Stomach (tissue), 9 donors: Measurements from ENCODE around the gene GPR34. TPM values are rescaled to one million over a fixed set of nuclear protein-coding genes. Genes with fewer than 3 reads are reported as not detected.
A peak's percentile ranks its signal among the peaks of the same experiment; 100 is the strongest.

Source experiments
- DNase-seq, 2 donors: peaks; one replicate each; pipeline versions ENCODE4 v3.0.0 to v3.0.0-alpha.2; 2013 to 2019
- H3K27ac ChIP-seq, 5 donors: fragments of 200-600 bp in 4 of 5; sonication (generic) in 4 of 5; one replicate each; pipeline ENCODE4 v1.5.1; 2013 to 2019; ENCODE audit warnings: mild to moderate bottlenecking in 1 of 5, moderate library complexity in 1 of 5
- H3K27me3 ChIP-seq, 3 donors: fragments of 200-600 bp; sonication (generic); one replicate each; pipeline ENCODE4 v1.5.1; 2017 to 2019; ENCODE audit warnings: mixed run types in 1 of 3
- H3K36me3 ChIP-seq, 4 donors: fragments of 200-600 bp; sonication (generic); 1 replicate in 3 of 4; 2 replicates in 1 of 4; pipeline ENCODE4 v1.5.1; 2016 to 2019
- H3K4me1 ChIP-seq, 4 donors: fragments of 200-600 bp; sonication (generic); one replicate each; pipeline ENCODE4 v1.5.1; 2016 to 2019
- H3K4me3 ChIP-seq, 4 donors: fragments of 200-600 bp; sonication (generic) in 3 of 4; one replicate each; pipeline ENCODE4 v1.5.1; 2016 to 2019; ENCODE audit warnings: mild to moderate bottlenecking in 1 of 4
- H3K9me3 ChIP-seq, 4 donors: fragments of 200-600 bp; sonication (generic); one replicate each; pipeline ENCODE4 v1.5.1; 2016 to 2019
- EP300 ChIP-seq: sonication (generic); formaldehyde crosslinking; IDR thresholded peaks from one replicate; pipeline ENCODE4 v1.6.1; 2017; ENCODE audit warnings: antibody characterized with exemption
- POLR2A ChIP-seq, 4 donors: fragments of 450-650 bp; IDR thresholded peaks; one replicate each; pipeline ENCODE4 v1.6.1; 2016; ENCODE audit warnings: antibody characterized with exemption in 4 of 4, control low read depth in 2 of 4, mild to moderate bottlenecking in 1 of 4, moderate library complexity in 1 of 4
- POLR2AphosphoS5 ChIP-seq, 3 donors: sonication (generic); formaldehyde crosslinking; IDR thresholded peaks; one replicate each; pipeline ENCODE4 v1.6.1; 2016; ENCODE audit warnings: antibody characterized with exemption in 3 of 3
- WGBS, 5 donors: extraction: QIAGEN DNeasy Blood & Tissue Kit in 3 of 5; methylation state at CpG; one replicate each; pipeline versions ENCODE4 v1.1.5 to v1.1.7; 2013 to 2018; 5-methylcytosine and 5-hydroxymethylcytosine counted together
- intact Hi-C: fragments of 100-400 bp; cut with DNase I; formaldehyde crosslinking; loops from one replicate; pipeline ENCODE4 v1.15.1; 2023; ENCODE audit warnings: low total_unique reads
- polyA plus RNA-seq, 3 donors: library from polyadenylated mRNA; stranded (reverse); fragments of 200-250 nt; gene quantifications; one replicate each; pipeline ENCODE4 v1.2.3, GENCODE V29; 2013
- total RNA-seq, 5 donors: library from RNA; depleted of rRNA; stranded (reverse); fragments of >200 nt; gene quantifications; one replicate each; pipeline versions ENCODE4 v1.1.0 to v1.2.3, GENCODE V29; 2014 to 2016
- TF ChIP-seq, protein P1 (sequence below), 7 experiments: fragments of 450-650 bp in 4 of 7; fragments of 200-600 bp in 3 of 7; sonication (generic) in 3 of 7; IDR thresholded peaks; one replicate each; pipeline ENCODE4 v1.5.1; 2016 to 2019; ENCODE audit warnings: antibody characterized with exemption in 7 of 7, control low read depth in 2 of 7, mild to moderate bottlenecking in 1 of 7
- donor health status: healthy with polysubstance abuse.
- donor health status: Bipolar disorder and iron deficiency.
- donor health status: healthy.

The GPR34 gene
- total and polyA plus RNA-seq, 8 donors = 0.45 to 10.1 (median 6.2) TPM; not detected in 1

DNA sequence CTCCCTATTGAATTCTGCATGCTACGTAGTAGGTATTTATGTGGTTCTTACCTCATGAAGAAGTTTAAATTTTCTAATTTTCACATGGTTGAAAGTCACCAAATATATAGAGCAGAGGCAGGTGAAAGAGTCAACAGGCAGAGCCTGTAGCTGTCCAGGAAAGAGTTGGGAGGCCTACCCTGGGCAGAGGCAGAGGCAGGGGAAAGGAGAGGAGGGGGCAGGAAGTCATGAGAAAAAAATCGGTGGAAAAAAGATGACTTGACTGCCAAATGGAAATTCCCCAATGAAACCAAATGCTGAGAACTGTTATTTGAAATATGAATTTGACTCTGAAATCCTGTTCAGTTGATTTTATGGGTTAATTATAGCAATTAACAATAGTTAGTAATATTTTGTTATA, 23.1 kb upstream of the GPR34 start:
- intact Hi-C loops = no loop called here
- peak in 1 of 2 donors; percentile 15 for DNase-seq
- H3K27ac ChIP-seq = no peak overlapping the region
- H3K27me3 ChIP-seq = peaks cover 0 to 5% (median 0%) of the 10 kb centered on the region in 3 donors
- peaks cover 0 to 7% (median 0%) of the 10 kb centered on the region in 4 donors for H3K4me1 ChIP-seq
- 50 to 83% (median 71%) methylated on average over 2 of the region's 2 CpGs for WGBS, 5 donors
- no peaks in the 10 kb centered on the region for H3K9me3 ChIP-seq
- TF ChIP-seq EP300 (no peak), POLR2A (IDR thresholded peaks at IDR 0.05) (no peak), POLR2AphosphoS5 (IDR thresholded peaks at IDR 0.05) (no peak)
- TF ChIP-seq, protein P1, sequence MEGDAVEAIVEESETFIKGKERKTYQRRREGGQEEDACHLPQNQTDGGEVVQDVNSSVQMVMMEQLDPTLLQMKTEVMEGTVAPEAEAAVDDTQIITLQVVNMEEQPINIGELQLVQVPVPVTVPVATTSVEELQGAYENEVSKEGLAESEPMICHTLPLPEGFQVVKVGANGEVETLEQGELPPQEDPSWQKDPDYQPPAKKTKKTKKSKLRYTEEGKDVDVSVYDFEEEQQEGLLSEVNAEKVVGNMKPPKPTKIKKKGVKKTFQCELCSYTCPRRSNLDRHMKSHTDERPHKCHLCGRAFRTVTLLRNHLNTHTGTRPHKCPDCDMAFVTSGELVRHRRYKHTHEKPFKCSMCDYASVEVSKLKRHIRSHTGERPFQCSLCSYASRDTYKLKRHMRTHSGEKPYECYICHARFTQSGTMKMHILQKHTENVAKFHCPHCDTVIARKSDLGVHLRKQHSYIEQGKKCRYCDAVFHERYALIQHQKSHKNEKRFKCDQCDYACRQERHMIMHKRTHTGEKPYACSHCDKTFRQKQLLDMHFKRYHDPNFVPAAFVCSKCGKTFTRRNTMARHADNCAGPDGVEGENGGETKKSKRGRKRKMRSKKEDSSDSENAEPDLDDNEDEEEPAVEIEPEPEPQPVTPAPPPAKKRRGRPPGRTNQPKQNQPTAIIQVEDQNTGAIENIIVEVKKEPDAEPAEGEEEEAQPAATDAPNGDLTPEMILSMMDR (IDR thresholded peaks at IDR 0.05) = no peak
- H3K36me3 ChIP-seq = peaks cover 0 to 5% (median 2%) of the 10 kb centered on the region in 4 donors
- no peak overlapping the region for H3K4me3 ChIP-seq

DNA sequence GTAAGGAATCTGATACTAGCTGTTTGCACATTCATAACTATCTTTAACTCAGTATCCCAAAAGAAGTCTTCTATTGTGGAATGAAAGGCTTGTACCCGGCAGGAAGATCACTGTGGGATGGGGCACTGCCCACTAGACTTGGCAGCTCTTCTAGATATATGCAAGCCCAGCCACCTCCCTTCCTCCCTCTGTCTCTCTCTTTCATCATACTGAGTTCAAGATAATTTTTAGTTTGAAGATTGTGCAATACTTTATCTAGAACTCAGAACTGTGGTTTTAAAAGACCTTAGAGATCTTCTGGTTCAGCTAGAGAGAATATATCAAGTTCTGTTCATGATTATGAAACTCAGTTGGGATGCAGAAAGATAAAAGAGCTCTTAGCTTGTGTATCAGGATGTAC, 22.5 kb upstream of the GPR34 start:
- TF ChIP-seq EP300 (no peak), POLR2AphosphoS5 (IDR thresholded peaks at IDR 0.05) (no peak), POLR2A (IDR thresholded peaks at IDR 0.05) (no peak)
- TF ChIP-seq, protein P1 (IDR thresholded peaks at IDR 0.05) = no peak
- 27 to 50% (median 44%) methylated on average over 1 of the region's 1 CpG for WGBS, 5 donors
- Histone ChIP-seq H3K27me3 (peaks cover 0 to 5% (median 0%) of the 10 kb centered on the region in 3 donors), H3K4me1 (peaks cover 0 to 7% (median 0%) of the 10 kb centered on the region in 4 donors), H3K9me3 (no peaks in the 10 kb centered on the region), H3K36me3 (peaks cover 0 to 5% (median 2%) of the 10 kb centered on the region in 4 donors), H3K4me3 (no peak overlapping the region), H3K27ac (no peak overlapping the region)
- intact Hi-C loops = no loop called here
- DNase-seq = no peak

- Histone ChIP-seq H3K4me3 (no peak overlapping the region), H3K4me1 (peaks cover 0 to 7% (median 0%) of the 10 kb centered on the region in 4 donors), H3K27ac (no peak overlapping the region), H3K9me3 (no peaks in the 10 kb centered on the region), H3K27me3 (peaks cover 0 to 5% (median 0%) of the 10 kb centered on the region in 3 donors), H3K36me3 (peaks cover 0 to 5% (median 2%) of the 10 kb centered on the region in 4 donors)
- intact Hi-C loops = no loop called here
- WGBS, 5 donors = 83 to 97% (median 97%) methylated on average over 3 of the region's 3 CpGs
- no peak for DNase-seq
- TF ChIP-seq, protein P1 (IDR thresholded peaks at IDR 0.05) = no peak
- no peak for TF ChIP-seq POLR2A (IDR thresholded peaks at IDR 0.05)
- no peak for TF ChIP-seq POLR2AphosphoS5 (IDR thresholded peaks at IDR 0.05)
- TF ChIP-seq EP300 = no peak
Observed at GRCh38 chrX:41667631-41668030, 21.1 kb upstream of the GPR34 start.

DNA sequence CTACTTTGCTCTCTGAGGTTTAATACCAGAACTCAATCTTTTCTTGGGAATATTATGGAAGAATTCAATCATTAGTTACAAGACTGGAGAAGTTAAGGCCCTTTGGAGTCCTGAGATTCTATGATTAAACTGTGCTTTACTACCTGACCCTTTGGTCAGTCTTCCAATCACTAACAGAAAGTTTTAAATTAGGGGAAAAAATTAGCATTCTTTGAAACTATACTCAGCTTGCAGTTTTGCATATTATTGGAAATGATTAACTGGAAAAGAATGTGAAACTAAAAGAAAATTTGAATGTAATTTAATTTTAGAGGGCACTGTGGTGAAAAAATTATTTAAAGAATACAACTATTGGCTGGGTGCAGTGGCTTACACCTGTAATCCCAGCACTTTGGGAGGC, 18.7 kb upstream of the GPR34 start:
- intact Hi-C loops = no loop called here
- TF ChIP-seq POLR2AphosphoS5 (IDR thresholded peaks at IDR 0.05) (no peak), POLR2A (IDR thresholded peaks at IDR 0.05) (no peak), EP300 (no peak)
- TF ChIP-seq, protein P1 (IDR thresholded peaks at IDR 0.05) = no peak
- H3K27ac ChIP-seq = no peak overlapping the region
- peaks cover 0 to 5% (median 0%) of the 10 kb centered on the region in 3 donors for H3K27me3 ChIP-seq
- no peak overlapping the region for H3K4me3 ChIP-seq
- peaks cover 0 to 7% (median 0%) of the 10 kb centered on the region in 4 donors for H3K4me1 ChIP-seq
- H3K9me3 ChIP-seq = no peaks in the 10 kb centered on the region
- no peak for DNase-seq
- H3K36me3 ChIP-seq = peaks cover 0 to 5% (median under 1%) of the 10 kb centered on the region in 4 donors
